H1 (cell line): ENCODE results near the gene ADAM19. TPM values are rescaled to one million over a fixed set of nuclear protein-coding genes. Genes with fewer than 3 reads are reported as not detected.

Source experiments
- GABPA ChIP-seq: IDR thresholded peaks from 2 replicates; pipeline ENCODE4 v1.6.1; 2011; ENCODE audit warnings: mild to moderate bottlenecking, low read length, moderate library complexity, borderline replicate concordance; ENCODE audit not compliant: insufficient read depth
- polyA plus RNA-seq, 7 experiments: library from polyadenylated mRNA; depleted of rRNA in 3 of 7; stranded (reverse) in 5 of 7; unstranded in 2 of 7; fragments of >200 nt in 5 of 7; fragments of 200-250 nt in 2 of 7; gene quantifications; 1 replicate in 5 of 7; 2 replicates in 1 of 7; 4 replicates in 1 of 7; pipeline versions ENCODE4 v1.2.1 to v1.2.3, GENCODE V29; 2011 to 2013; ENCODE audit warnings: missing spikeins in 2 of 7, mixed read lengths in 2 of 7
- total RNA-seq: library from RNA; stranded (reverse); fragmentation: NEBNext Ultra II Directional; extraction: Animal tissue kit (Norgen Biotek cat#: 25700); gene quantifications from 2 replicates; pipeline ENCODE4 v1.2.1, GENCODE V29; 2021

The ADAM19 gene
- total and polyA plus RNA-seq, 2 of the 8 experiments (the other 6 are each of a cell fraction or from before 2014, with no cell fraction given): 6.5 to 22.7 TPM

GRCh38 chr5:157463621-157464518 lies 111.7 kb downstream of the ADAM19 start (continued):
- no peak for TF ChIP-seq GABPA
